ENCODE results near the gene CHRNB2. TPM values are rescaled to one million over a fixed set of nuclear protein-coding genes. Genes with fewer than 3 reads are reported as not detected.

CHRNB2 gene
- total RNA-seq, 1 donor from 2014 or later: 0.74 TPM

DNA sequence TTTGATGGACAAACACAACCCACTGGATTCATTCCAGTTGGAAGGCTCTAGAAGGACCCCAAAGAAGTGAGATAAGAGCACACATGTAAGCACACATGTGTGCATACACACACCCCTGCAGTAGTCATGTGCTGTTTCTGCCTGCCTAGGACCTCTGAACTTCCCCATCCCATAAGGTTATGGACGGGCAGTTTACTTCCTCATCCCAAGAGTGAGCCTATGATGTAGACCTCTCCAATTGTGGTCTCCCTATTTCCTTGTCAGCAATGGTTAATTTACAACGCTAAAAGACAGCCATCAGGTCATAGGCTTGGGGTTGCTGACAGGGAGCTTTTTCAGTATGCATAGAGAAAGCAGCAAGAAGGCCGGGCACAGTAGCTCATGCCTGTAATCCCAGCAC is 55.8 kb downstream of the CHRNB2 start:
- TF ChIP-seq POLR2AphosphoS5 (IDR thresholded peaks at IDR 0.05; ENCODE audit: insufficient read depth in 1 of 2, low read depth in 1 of 2) (no peak), POLR2A (IDR thresholded peaks at IDR 0.05) (no peak)
- TF ChIP-seq, protein P1, sequence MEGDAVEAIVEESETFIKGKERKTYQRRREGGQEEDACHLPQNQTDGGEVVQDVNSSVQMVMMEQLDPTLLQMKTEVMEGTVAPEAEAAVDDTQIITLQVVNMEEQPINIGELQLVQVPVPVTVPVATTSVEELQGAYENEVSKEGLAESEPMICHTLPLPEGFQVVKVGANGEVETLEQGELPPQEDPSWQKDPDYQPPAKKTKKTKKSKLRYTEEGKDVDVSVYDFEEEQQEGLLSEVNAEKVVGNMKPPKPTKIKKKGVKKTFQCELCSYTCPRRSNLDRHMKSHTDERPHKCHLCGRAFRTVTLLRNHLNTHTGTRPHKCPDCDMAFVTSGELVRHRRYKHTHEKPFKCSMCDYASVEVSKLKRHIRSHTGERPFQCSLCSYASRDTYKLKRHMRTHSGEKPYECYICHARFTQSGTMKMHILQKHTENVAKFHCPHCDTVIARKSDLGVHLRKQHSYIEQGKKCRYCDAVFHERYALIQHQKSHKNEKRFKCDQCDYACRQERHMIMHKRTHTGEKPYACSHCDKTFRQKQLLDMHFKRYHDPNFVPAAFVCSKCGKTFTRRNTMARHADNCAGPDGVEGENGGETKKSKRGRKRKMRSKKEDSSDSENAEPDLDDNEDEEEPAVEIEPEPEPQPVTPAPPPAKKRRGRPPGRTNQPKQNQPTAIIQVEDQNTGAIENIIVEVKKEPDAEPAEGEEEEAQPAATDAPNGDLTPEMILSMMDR (IDR thresholded peaks at IDR 0.05): no peak
- intact Hi-C loops (cut with DNase I): no loop called here
- H3K27ac ChIP-seq: no peak overlapping the region
- H3K27me3 ChIP-seq: no peaks in the 10 kb centered on the region
- no peaks in the 10 kb centered on the region for H3K36me3 ChIP-seq
- no peak for DNase-seq (ENCODE audit: extremely low spot score in 2 of 2)
- no peaks in the 10 kb centered on the region for H3K9me3 ChIP-seq
- no peak overlapping the region for H3K4me3 ChIP-seq
- peaks cover 14% of the 10 kb centered on the region for H3K4me1 ChIP-seq

DNA sequence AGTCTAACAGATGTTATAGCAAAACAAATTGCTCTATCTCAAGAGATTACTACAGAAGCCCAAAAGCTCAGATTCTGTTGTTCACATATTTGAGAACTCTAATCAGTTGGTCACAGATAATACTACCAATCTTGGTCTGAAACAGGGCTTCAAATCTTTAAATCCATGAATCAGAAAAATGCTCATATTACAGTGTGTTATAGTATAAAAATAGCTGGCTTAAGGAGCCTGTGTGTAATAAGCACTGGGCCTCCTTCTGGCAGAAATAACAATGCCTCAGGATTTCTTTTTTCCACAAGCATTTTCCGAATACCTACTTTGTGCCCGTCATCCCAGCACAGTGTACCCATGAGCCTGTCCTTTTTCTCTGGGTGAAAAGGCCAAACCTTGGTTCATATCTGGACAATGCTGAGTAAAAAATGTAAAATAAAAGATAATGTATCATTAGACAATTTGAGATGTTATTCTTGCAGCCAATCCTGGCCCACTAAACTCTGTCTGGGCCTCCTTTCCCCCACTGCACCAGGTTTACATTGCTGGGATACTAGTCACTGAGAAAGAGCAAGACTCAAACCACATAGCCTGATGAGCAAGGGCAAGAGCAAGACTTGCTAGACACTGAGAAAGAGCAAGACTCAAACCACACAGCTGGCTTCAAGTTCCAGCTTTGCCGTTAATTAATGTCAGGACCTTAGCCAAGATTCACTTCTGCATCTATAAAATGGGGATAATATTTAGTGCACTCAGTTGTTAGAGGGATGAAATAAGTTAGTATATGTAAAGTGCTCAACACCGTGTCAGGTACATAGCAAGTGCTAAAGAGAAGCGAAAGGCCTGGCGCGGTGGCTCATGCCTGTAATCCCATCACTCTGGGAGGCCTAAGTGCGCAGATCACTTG is 57.4 kb downstream of the CHRNB2 start:
- DNase-seq (ENCODE audit: extremely low spot score in 2 of 2): no peak
- Histone ChIP-seq H3K27ac (no peak overlapping the region), H3K27me3 (no peaks in the 10 kb centered on the region), H3K36me3 (no peaks in the 10 kb centered on the region), H3K4me3 (no peak overlapping the region), H3K4me1 (peaks cover 14% of the 10 kb centered on the region), H3K9me3 (no peaks in the 10 kb centered on the region)
- TF ChIP-seq POLR2AphosphoS5 (IDR thresholded peaks at IDR 0.05; ENCODE audit: insufficient read depth in 1 of 2, low read depth in 1 of 2) (no peak), POLR2A (IDR thresholded peaks at IDR 0.05) (no peak)
- TF ChIP-seq, protein P1 (IDR thresholded peaks at IDR 0.05): no peak
- intact Hi-C loops (cut with DNase I): no loop called here

DNA sequence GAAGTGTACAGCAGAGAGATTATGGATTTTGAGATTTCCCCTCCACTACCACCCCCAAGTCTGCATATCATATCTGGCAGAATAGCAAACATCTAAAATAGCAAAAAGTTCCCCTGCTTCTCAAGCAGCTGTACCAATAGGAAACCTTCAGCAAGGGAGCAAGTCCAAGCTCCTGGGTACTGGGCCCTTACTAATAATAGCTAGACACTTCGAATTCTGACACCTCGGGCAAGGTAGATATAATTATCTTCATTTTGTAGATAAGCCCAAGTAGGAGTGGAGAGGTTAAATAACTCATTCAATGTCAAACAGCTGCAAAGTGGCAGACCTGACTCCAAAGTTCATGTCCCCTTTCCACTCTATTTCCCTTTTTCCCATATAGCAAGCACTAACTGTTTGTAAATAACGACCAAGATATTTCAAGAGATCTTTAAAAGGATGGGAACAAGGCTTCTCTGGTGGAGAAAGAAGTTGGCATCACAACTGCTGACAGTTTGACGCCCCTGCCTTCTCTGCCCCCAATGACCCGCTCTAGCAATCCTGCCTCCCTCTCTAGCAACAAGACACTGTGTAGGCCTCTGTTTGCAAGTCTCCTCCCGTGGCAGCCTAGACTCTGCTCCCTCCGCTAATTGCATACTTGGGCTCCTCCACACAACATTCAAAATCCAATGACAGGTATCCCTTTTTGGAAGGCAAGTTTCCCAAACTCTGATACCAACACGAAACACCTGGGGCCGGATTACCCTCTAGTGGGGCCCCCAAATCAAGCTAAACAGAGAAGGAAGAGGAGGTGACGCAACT is 59.1 kb downstream of the CHRNB2 start:
- Histone ChIP-seq H3K27ac (peak overlapping the region; percentile 85), H3K27me3 (no peaks in the 10 kb centered on the region), H3K4me1 (peaks cover 14% of the 10 kb centered on the region), H3K9me3 (no peaks in the 10 kb centered on the region), H3K36me3 (no peaks in the 10 kb centered on the region), H3K4me3 (peak overlapping the region; percentile 92 to 94)
- intact Hi-C loops (cut with DNase I): no loop called here
- no peak for DNase-seq (ENCODE audit: extremely low spot score in 2 of 2)
- TF ChIP-seq, protein P1 (IDR thresholded peaks at IDR 0.05): no peak
- TF ChIP-seq POLR2AphosphoS5 (IDR thresholded peaks at IDR 0.05; ENCODE audit: insufficient read depth in 1 of 2, low read depth in 1 of 2) (no peak), POLR2A (IDR thresholded peaks at IDR 0.05) (no peak)

DNA sequence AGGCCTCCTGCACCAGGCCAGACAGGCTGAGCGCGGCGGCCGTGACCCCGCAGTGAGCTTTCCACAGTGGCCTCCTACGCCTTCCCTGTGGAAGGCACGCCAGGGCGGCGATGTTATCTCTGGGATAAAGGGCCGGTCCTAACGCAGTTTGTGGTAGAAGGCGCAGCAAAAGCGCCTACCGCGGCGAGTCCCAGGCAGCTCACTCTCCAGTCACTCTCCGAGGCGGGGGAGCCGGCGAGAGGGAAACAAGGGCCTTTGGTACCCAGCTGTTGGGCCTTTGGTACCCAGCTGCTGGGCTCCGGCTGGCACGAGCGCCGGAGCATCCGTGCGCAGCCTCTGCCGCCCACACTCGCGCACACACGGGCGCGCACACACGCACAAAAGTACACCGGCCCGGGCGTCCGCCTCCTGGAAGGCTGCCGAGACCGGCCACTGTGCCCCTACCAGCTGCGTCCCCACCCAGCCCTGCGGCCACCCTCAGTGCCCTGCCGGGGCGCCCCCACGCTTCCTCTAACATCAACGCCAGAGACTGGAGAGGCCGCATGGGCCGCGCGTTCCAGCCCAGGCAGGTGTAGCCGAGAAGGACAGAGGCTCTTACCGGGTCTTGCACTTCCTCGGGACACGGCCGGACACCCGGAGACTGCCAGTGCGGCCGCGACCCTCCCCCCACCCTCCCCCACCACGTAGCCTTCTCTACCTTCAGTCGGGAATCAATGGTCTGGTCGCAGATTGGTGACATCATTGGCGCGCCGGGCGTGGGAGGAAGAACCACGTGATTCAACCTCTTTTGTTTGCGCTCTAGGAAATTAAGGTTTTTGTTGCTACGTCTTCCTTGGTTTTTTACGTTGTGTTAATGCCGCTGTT is 59.9 kb downstream of the CHRNB2 start:
- no peak for TF ChIP-seq POLR2A (IDR thresholded peaks at IDR 0.05)
- peak; percentile 72 to 83 for TF ChIP-seq POLR2AphosphoS5 (IDR thresholded peaks at IDR 0.05; ENCODE audit: insufficient read depth in 1 of 2, low read depth in 1 of 2)
- Histone ChIP-seq H3K4me3 (peak overlapping the region; percentile 92 to 94), H3K4me1 (peaks cover 14% of the 10 kb centered on the region), H3K27ac (peak overlapping the region; percentile 85), H3K9me3 (no peaks in the 10 kb centered on the region), H3K27me3 (no peaks in the 10 kb centered on the region), H3K36me3 (no peaks in the 10 kb centered on the region)
- intact Hi-C loops (cut with DNase I): no loop called here
- peak in 1 of 2 donors; percentile 87 for DNase-seq (ENCODE audit: extremely low spot score in 2 of 2)

DNA sequence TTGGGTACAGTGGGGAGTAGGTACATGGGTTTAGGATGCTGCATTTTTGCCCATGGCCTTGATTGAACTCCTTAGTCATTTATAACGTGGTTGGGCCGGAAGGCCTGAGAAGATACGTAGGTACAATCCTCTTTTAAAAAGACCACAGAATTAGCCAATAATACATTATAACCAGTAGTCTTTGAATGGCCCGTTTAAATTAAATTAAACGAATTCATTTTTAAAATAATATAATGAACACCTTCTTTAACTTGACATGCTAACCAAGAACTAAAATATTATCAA is 60.5 kb downstream of the CHRNB2 start:
- TF ChIP-seq POLR2A (IDR thresholded peaks at IDR 0.05): no peak
- TF ChIP-seq, protein P1 (IDR thresholded peaks at IDR 0.05): no peak
- no peak for TF ChIP-seq POLR2AphosphoS5 (IDR thresholded peaks at IDR 0.05; ENCODE audit: insufficient read depth in 1 of 2, low read depth in 1 of 2)
- no peak for DNase-seq (ENCODE audit: extremely low spot score in 2 of 2)
- Histone ChIP-seq H3K27me3 (no peaks in the 10 kb centered on the region), H3K4me3 (peak overlapping the region; percentile 92 to 94), H3K36me3 (no peaks in the 10 kb centered on the region), H3K27ac (peak overlapping the region; percentile 85), H3K9me3 (no peaks in the 10 kb centered on the region), H3K4me1 (peaks cover 14% of the 10 kb centered on the region)
- intact Hi-C loops (cut with DNase I): no loop called here
